Adipose tissue (tissue), 3 donors: Measurements from ENCODE around the gene MICALL2. TPM values are rescaled to one million over a fixed set of nuclear protein-coding genes. Genes with fewer than 3 reads are reported as not detected.

Experiments used
- H3K27ac ChIP-seq: one replicate; pipeline ENCODE4 v1.5.1; 2013; ENCODE audit warnings: low read depth, low read length
- WGBS, 3 donors: extraction: QIAGEN DNeasy Blood & Tissue Kit; methylation state at CpG; one replicate each; pipeline ENCODE4 v1.1.7; 2013; 5-methylcytosine and 5-hydroxymethylcytosine counted together
- polyA plus RNA-seq, 3 donors: library from polyadenylated mRNA; stranded (reverse); fragments of 200-250 nt; gene quantifications; one replicate each; pipeline ENCODE4 v1.2.3, GENCODE V29; 2013
- donor health status: healthy with polysubstance abuse.
- donor health status: Bipolar disorder and iron deficiency.
- donor health status: healthy.

The MICALL2 gene
- polyA plus RNA-seq, 3 donors, result 8.5 to 24.2 (median 20.9) TPM

- 15 to 16% (median 15%) methylated on average over 48 to 65 of the region's 65 CpGs for WGBS, 3 donors
- H3K27ac ChIP-seq, result no peak overlapping the region
Observed at GRCh38 chr7:1412322-1413261, 46.7 kb downstream of the MICALL2 start.

- H3K27ac ChIP-seq, result no peak overlapping the region
- 91 to 92% (median 92%) methylated on average over 26 to 28 of the region's 28 CpGs for WGBS, 3 donors
Observed at GRCh38 chr7:1411414-1411813, 47.9 kb downstream of the MICALL2 start.

- 43 to 61% (median 55%) methylated on average over 12 of the region's 12 CpGs for WGBS, 3 donors
- H3K27ac ChIP-seq, result no peak overlapping the region
Observed at GRCh38 chr7:1410992-1411391, 48.3 kb downstream of the MICALL2 start.

- H3K27ac ChIP-seq, result no peak overlapping the region
- 55 to 75% (median 71%) methylated on average over 7 of the region's 7 CpGs for WGBS, 3 donors
Observed at GRCh38 chr7:1409555-1409954, 49.7 kb downstream of the MICALL2 start.

GRCh38 chr7:1408466-1408865 lies 50.8 kb downstream of the MICALL2 start:
- 66 to 81% (median 79%) methylated on average over 8 of the region's 8 CpGs for WGBS, 3 donors
- no peak overlapping the region for H3K27ac ChIP-seq

- 42 to 70% (median 66%) methylated on average over 24 of the region's 24 CpGs for WGBS, 3 donors
- H3K27ac ChIP-seq, result no peak overlapping the region
Observed at GRCh38 chr7:1407892-1408291, 51.4 kb downstream of the MICALL2 start.

- WGBS, 3 donors, result 56 to 65% (median 63%) methylated on average over 18 to 21 of the region's 21 CpGs
- H3K27ac ChIP-seq, result no peak overlapping the region
Observed at GRCh38 chr7:1404898-1405548, 54.2 kb downstream of the MICALL2 start.

GRCh38 chr7:1404460-1404809 lies 54.8 kb downstream of the MICALL2 start:
- no peak overlapping the region for H3K27ac ChIP-seq
- WGBS, 3 donors, result 22 to 42% (median 34%) methylated on average over 4 of the region's 4 CpGs

GRCh38 chr7:1403638-1404459 lies 55.4 kb downstream of the MICALL2 start:
- 10 to 14% (median 13%) methylated on average over 41 of the region's 41 CpGs for WGBS, 3 donors
- no peak overlapping the region for H3K27ac ChIP-seq

GRCh38 chr7:1402791-1403637 lies 56.3 kb downstream of the MICALL2 start:
- 32 to 54% (median 38%) methylated on average over 11 of the region's 11 CpGs for WGBS, 3 donors

GRCh38 chr7:1402110-1402790 lies 57.0 kb downstream of the MICALL2 start:
- WGBS, 3 donors, result 90 to 94% (median 94%) methylated on average over 12 of the region's 12 CpGs
- H3K27ac ChIP-seq, result no peak overlapping the region

More at GRCh38 chr7:1402791-1403637, 56.3 kb downstream of the MICALL2 start:
- no peak overlapping the region for H3K27ac ChIP-seq

GRCh38 chr7:1401011-1401410 lies 58.3 kb downstream of the MICALL2 start:
- no peak overlapping the region for H3K27ac ChIP-seq
- WGBS, 3 donors, result 50 to 52% (median 50%) methylated on average over 18 of the region's 18 CpGs

GRCh38 chr7:1400371-1400770 lies 58.9 kb downstream of the MICALL2 start:
- no peak overlapping the region for H3K27ac ChIP-seq
- 37 to 43% (median 39%) methylated on average over 11 of the region's 11 CpGs for WGBS, 3 donors

- no peak overlapping the region for H3K27ac ChIP-seq
- 73 to 83% (median 82%) methylated on average over 12 of the region's 12 CpGs for WGBS, 3 donors
Observed at GRCh38 chr7:1397491-1398327, 61.6 kb downstream of the MICALL2 start.

GRCh38 chr7:1396195-1396594 lies 63.1 kb downstream of the MICALL2 start:
- 69 to 81% (median 76%) methylated on average over 7 of the region's 7 CpGs for WGBS, 3 donors
- H3K27ac ChIP-seq, result no peak overlapping the region

- no peak overlapping the region for H3K27ac ChIP-seq
- 36 to 61% (median 49%) methylated on average over 33 of the region's 33 CpGs for WGBS, 3 donors
Observed at GRCh38 chr7:1395211-1396070, 63.8 kb downstream of the MICALL2 start.
